ENCODE data around the gene ST3GAL4. TPM values are rescaled to one million over a fixed set of nuclear protein-coding genes. Genes with fewer than 3 reads are reported as not detected.

ST3GAL4 gene
- total RNA-seq, 1 experiment from 2014 or later, result 13.1 TPM

DNA sequence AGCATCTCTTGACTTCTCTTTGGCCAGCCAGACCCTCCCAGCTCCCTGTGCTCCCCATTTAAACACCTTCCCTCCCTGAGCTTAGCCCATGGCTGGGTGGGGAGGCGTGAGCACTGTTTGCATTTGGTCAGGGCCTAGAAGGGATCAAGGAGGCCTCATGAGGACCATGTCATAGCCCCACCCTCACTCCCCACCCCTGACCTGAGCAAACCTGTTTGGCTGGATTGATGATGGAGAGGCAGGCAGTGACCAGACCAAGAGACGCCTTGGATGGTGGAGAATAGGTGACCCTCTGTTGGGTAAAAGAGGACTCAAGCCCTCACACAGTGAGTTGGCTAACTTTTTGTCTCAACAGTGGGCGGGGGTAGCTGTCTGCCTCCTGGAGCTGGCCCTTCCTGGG lies 49.9 kb downstream of the ST3GAL4 start:
- ChIA-PET POLR2A (no interaction called here), CTCF (interaction anchor here (0.9 to 1.2 kb wide), 2 partner anchors 75 to 95 kb away, joined by 4 read pairs; no protein-coding TSS in a partner anchor), RAD21 (ENCODE audit: low non-redundant PET in 1 of 2, low total read pairs in 2 of 2, uncharacterized antibody in 2 of 2, unreplicated experiment in 2 of 2) (interaction anchor here in 1 of 2 experiments (0.7 kb wide), 1 partner anchor 95 kb away, joined by 6 read pairs; no protein-coding TSS in a partner anchor)
- Histone ChIP-seq H2AFZ (ENCODE audit: low read depth, low read length, poor library complexity, severe bottlenecking) (no peak overlapping the region), H3K4me3 (replicated peaks in 1 of 2; ENCODE audit: low read depth in 1 of 2, low read length in 2 of 2) (peak overlapping the region in 1 of 2 experiments; percentile 24; a peak in 1 of 4 replicates), H3K4me1 (ENCODE audit: control insufficient read depth in 1 of 2, insufficient read depth in 2 of 2, low read length in 2 of 2) (peaks cover 34 to 42% of the 10 kb centered on the region in 2 experiments), H3K9me2 (ENCODE audit: insufficient read depth) (no peaks in the 10 kb centered on the region), H4K20me1 (ENCODE audit: insufficient read depth) (no peaks in the 10 kb centered on the region), H3K79me2 (ENCODE audit: insufficient read depth, low read length) (no peaks in the 10 kb centered on the region), H3K4me2 (ENCODE audit: low read length) (peak overlapping the region; percentile 69), H3K9me3 (ENCODE audit: control insufficient read depth in 1 of 2, insufficient read depth in 1 of 2, low read depth in 1 of 2, low read length in 2 of 2) (no peaks in the 10 kb centered on the region), H3K27ac (ENCODE audit: low read depth, low read length) (peak overlapping the region; percentile 9; the same call in 1 of the 2 replicates), H3K9ac (ENCODE audit: low read length) (no peak overlapping the region), H3K36me3 (ENCODE audit: control insufficient read depth in 1 of 2, insufficient read depth in 2 of 2, low read length in 2 of 2) (no peaks in the 10 kb centered on the region; a peak in 1 of 4 replicates), H3K27me3 (ENCODE audit: insufficient read depth, low read length) (no peaks in the 10 kb centered on the region)
- DNase-seq (ENCODE audit: low read depth, low spot score) (peak; percentile 12), ATAC-seq (peak; percentile 71)
- intact Hi-C loops (cut with micrococcal nuclease), result loop anchor here (2.0 kb wide), 1 partner anchor 51 kb away; the partner anchor contains the start of gene ST3GAL4
- no TSS peak for BruUV-seq (replicated peaks)
- TF ChIP-seq, protein P1, sequence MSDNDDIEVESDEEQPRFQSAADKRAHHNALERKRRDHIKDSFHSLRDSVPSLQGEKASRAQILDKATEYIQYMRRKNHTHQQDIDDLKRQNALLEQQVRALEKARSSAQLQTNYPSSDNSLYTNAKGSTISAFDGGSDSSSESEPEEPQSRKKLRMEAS (IDR thresholded peaks at IDR 0.05), result peak; percentile 40; the same call in 1 of the 2 replicates
- no peak for TF ChIP-seq EGR1 (IDR thresholded peaks at IDR 0.05; ENCODE audit: low read depth)
- TF ChIP-seq YY1 (IDR thresholded peaks at IDR 0.05; ENCODE audit: extremely low read depth, insufficient replicate concordance, low read depth, low read length), result peak; percentile 13
- TF ChIP-seq SP1 (IDR thresholded peaks at IDR 0.05; ENCODE audit: low read depth), result peak; percentile 55
- TF ChIP-seq ZNF274 (IDR thresholded peaks at IDR 0.05; ENCODE audit: low read depth, low read length), result no peak

DNA sequence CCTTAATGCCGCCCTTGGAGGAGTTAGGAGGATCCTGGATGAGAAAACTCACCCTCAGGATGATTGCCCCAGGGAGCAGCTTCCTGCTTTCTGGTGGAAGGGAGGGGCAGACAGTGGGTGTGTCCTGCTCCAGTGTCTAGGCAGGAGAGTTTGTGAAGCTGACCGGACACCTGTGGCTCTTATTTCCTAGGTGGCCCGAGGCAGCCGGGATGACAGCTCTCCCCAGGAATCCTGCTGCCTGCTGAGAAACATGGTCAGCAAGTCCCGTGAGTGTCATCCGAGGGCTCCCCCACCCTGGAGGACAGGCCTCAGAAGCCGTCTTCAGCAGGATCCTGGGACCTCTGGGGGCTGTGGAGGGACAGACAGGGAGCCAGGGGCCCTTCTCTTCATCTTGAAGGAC lies 50.4 kb downstream of the ST3GAL4 start:
- no peak overlapping the region for H3K9ac ChIP-seq (ENCODE audit: low read length)
- no peaks in the 10 kb centered on the region for H3K9me3 ChIP-seq (ENCODE audit: control insufficient read depth in 1 of 2, insufficient read depth in 1 of 2, low read depth in 1 of 2, low read length in 2 of 2)
- H4K20me1 ChIP-seq (ENCODE audit: insufficient read depth), result no peaks in the 10 kb centered on the region
- BruUV-seq (replicated peaks), result no TSS peak
- H3K4me2 ChIP-seq (ENCODE audit: low read length), result peak overlapping the region; percentile 69
- 0 out of 4 replicates have a peak overlapping the region, but pooled peaks of 1 of the 2 experiments have one; percentile 24 for H3K4me3 ChIP-seq (replicated peaks in 1 of 2; ENCODE audit: low read depth in 1 of 2, low read length in 2 of 2)
- peak; percentile 42 for DNase-seq (ENCODE audit: low read depth, low spot score)
- H3K79me2 ChIP-seq (ENCODE audit: insufficient read depth, low read length), result no peaks in the 10 kb centered on the region
- ATAC-seq, result peak; percentile 76
- no peaks in the 10 kb centered on the region for H3K27me3 ChIP-seq (ENCODE audit: insufficient read depth, low read length)
- TF ChIP-seq SP1 (IDR thresholded peaks at IDR 0.05; ENCODE audit: low read depth) (0 out of 2 replicates have a peak, but pooled peaks have one; percentile 1), EZH2 (IDR thresholded peaks at IDR 0.05) (no peak)
- intact Hi-C loops (cut with micrococcal nuclease), result loop anchor here (2.0 kb wide), 1 partner anchor 51 kb away; the partner anchor contains the start of gene ST3GAL4
- H3K36me3 ChIP-seq (ENCODE audit: control insufficient read depth in 1 of 2, insufficient read depth in 2 of 2, low read length in 2 of 2), result no peaks in the 10 kb centered on the region; a peak in 1 of 4 replicates
- H3K9me2 ChIP-seq (ENCODE audit: insufficient read depth), result no peaks in the 10 kb centered on the region
- ChIA-PET CTCF (interaction anchor here (0.9 to 1.2 kb wide), 2 partner anchors 75 to 96 kb away, joined by 4 read pairs; no protein-coding TSS in a partner anchor), RAD21 (ENCODE audit: low non-redundant PET in 1 of 2, low total read pairs in 2 of 2, uncharacterized antibody in 2 of 2, unreplicated experiment in 2 of 2) (interaction anchor here in 1 of 2 experiments (0.7 kb wide), 1 partner anchor 95 kb away, joined by 6 read pairs; no protein-coding TSS in a partner anchor), POLR2A (interaction anchor here (0.6 kb wide), 1 partner anchor 785 kb away, joined by 3 read pairs; no protein-coding TSS in a partner anchor)
- peaks cover 34 to 42% of the 10 kb centered on the region in 2 experiments for H3K4me1 ChIP-seq (ENCODE audit: control insufficient read depth in 1 of 2, insufficient read depth in 2 of 2, low read length in 2 of 2)
- H2AFZ ChIP-seq (ENCODE audit: low read depth, low read length, poor library complexity, severe bottlenecking), result no peak overlapping the region
- no peak overlapping the region; the same call in 1 of the 2 replicates for H3K27ac ChIP-seq (ENCODE audit: low read depth, low read length)

Measured in HCT116 (cell line).